GM19455 (cell line): ENCODE data around the gene CASP4.
"Not testable (repeated sequence)": the region's sequence is repeated elsewhere in the genome, so short reads cannot be mapped to it uniquely, and the experiment has no call there.

ENCODE experiments used
- ATAC-seq: cut with Tn5 transposase; IDR thresholded peaks from one replicate; pipeline ENCODE4 v1.9.1; 2021; ENCODE audit not compliant: unreplicated experiment

CASP4 gene

DNA sequence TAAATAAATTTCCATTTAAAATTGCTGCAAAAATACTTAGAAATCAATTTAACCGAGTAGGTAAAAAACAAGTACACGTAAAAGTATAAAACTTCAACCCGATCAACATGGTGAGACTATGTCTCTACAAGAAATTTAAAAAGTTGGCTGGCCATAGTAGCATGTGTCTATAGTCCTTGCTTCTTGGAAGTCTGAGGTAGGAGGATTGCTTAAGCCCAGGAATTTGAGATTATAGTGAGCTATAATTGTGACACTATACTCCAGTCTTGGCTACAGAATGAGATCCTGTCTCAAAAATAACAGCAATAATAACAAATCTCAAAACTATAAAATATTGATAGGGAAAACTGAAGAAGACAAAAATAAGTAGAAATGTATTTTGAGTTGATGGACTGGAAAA lies 11.1 kb downstream of the CASP4 start:
- no peak for ATAC-seq

- no peak for ATAC-seq
Observed at GRCh38 chr11:104956528-104956927, 11.8 kb downstream of the CASP4 start.

GRCh38 chr11:104946907-104947306 lies 21.5 kb downstream of the CASP4 start:
- ATAC-seq = no peak

DNA sequence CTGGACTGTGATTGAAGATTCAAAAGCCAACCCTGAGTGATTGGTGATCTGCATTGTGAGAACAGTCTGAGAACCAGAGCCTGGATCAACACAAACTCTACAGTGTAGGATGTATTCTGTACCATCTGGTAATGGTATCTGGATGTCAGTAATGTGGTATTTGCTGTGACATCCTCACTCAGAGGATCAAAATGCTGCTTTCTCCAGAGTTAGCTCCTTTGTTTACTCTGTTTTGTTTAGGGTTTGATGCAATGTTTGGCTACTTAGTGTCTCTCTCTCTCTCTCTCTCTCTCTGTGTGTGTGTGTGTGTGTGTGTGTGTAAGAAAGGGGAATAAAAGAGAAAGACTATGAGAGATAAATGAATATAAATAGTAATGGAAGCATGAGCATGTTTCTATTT lies 24.3 kb downstream of the CASP4 start:
- no peak for ATAC-seq

DNA sequence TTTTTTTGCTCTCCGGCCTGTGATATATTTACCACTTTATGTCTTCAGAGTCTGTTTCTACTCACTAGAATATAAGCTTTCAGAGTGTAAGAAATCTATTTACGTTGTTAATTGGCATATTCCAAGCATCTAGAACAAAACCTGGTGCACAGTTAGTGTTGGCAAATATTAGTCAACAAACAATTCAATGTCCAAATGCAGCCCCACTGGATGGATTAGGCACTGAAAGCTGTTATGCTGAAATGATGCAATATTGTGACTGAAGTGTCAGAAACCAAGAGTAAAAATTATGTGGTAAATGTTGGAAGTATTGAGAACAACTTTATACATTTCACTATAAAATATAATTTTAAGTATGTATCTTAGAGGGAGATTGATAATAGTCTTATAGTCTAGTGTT lies 24.8 kb downstream of the CASP4 start:
- no peak for ATAC-seq

DNA sequence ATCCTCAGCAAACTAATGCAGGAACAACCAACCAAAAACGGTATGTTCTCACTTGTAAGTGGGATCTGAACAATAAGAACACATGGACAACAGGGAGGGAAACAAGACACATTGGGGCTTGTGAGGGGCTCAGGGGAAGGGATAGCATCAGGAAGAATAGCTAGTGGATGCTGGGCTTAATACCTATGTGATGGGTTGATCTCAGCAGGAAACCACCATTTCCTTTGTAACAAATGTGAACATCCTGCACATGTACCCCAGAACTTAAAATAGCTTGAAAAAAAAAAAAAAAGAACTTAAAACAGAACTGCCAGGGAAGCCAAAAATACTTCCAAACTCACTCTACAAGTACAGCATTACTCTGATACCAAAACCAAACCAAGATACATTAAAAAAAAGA lies 33.8 kb downstream of the CASP4 start:
- ATAC-seq = no peak

DNA sequence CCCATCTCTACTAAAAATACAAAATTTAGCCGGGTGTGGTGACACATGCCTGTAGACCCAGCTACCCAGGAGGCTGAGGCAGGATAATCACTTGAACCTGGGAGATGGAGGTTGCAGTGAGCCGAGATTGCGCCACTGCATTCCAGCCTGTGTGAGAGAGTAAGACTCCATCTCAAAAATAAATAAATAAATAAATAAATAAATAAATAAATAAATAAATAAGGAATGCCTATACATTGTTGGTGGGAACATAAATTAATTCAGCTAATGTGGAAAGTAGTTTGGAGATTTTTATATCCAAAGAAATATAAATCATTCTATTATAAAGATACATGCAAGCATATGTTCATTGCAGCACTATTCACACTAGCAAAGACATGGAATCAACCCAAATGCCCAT lies 34.3 kb downstream of the CASP4 start:
- ATAC-seq = not testable (repeated sequence)

- ATAC-seq = no peak
Observed at GRCh38 chr11:104928811-104929210, 39.6 kb downstream of the CASP4 start.

- no peak for ATAC-seq
Observed at GRCh38 chr11:104926771-104927611, 41.4 kb downstream of the CASP4 start.

- no peak for ATAC-seq
Observed at GRCh38 chr11:104925850-104926249, 42.5 kb downstream of the CASP4 start.

- no peak for ATAC-seq
Observed at GRCh38 chr11:104918113-104918824, 50.1 kb downstream of the CASP4 start.

DNA sequence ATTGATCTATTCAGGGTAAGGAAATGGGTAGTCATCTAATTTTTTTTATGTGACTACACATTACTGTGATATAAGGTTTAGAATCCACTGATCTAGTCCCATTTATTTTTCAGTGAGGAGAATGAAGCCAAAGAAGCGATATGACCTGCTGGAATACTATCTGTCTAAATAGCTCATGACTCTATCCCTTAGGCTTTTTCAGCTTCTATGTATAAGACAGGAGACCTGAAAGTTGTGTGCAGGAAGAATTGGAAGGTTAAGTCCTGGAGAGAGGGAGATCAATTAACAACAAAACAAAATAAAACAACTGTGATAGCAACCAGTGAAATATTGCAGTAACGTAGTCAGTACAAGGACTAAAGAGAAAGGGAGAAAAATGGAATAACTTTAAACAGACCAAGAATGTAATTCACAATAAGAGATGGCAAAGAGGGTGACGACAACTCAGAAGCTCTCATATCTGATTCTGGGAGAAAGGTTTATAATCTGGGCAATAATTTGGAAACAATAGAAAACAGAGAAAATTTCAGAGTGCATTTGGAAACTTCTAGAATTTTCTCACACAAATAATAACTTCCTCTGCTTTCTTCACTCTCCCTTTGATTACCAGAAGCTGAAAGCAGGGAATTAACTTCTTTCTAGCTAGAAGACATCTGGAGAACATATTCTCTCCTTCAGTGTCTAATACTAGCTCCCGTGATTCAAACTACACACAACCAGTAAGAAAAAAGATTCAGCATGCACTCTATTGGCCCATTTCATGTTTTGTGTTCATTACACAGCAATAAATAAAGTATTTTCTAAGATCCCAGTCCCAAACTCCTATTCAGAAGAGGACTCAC lies 50.9 kb downstream of the CASP4 start:
- ATAC-seq = no peak

- no peak for ATAC-seq
Observed at GRCh38 chr11:104916442-104916841, 51.9 kb downstream of the CASP4 start.

DNA sequence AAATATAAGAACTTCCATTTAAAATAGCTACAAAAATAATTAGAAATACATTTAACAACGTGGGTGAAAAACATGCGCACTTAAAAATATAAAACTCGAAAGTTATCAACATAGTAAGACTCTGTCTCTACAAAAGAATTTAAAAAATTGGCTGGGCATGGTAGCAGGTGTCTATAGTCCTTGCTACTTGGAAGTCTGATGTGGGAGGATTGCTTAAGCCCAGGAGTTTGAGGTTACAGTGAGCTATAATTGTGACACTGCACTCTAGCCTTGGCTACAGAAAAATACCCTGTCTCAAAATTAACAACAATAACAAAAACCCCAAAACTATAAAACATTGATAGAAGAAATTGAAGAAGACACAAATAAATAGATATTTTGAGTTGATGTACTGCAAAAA lies 56.3 kb downstream of the CASP4 start:
- no peak for ATAC-seq

- ATAC-seq = peak; percentile 17
Observed at GRCh38 chr11:104908186-104908531, 60.2 kb downstream of the CASP4 start.

DNA sequence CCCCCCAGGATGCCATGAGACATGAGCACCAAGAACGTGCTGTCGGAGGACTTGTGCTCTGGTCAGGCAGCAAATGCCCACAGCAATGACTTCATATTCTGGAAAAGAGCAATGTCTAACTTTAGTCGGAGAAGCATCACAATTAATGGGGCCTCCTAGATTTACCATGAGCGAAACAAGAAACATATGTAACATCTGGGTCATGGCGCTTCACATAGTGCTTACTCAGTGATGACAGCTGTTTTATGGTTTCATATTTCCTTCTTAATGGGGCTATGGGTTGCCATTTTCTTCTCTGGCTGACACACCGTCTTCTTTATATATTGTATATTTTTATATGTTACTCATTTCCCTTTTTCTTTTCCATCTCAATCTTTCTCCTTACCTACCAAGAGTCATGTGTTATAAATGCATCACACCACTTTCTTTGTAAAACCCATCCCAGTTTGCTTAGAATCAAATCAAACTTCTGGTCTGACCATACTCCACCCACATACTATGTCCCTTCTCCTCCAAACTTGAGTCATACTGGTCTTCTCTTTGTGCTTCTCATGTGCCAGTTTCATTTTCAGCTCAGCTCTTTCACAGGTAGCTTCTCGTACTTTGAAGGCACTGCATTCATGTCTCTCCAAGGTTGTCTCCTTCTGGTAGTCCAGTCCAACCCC lies 60.7 kb downstream of the CASP4 start:
- ATAC-seq = peak; percentile 87

GRCh38 chr11:104905271-104905670 lies 63.1 kb downstream of the CASP4 start:
- ATAC-seq = no peak

GRCh38 chr11:104899226-104899625 lies 69.1 kb downstream of the CASP4 start:
- no peak for ATAC-seq

GRCh38 chr11:104898685-104899013 lies 69.7 kb downstream of the CASP4 start:
- no peak for ATAC-seq

DNA sequence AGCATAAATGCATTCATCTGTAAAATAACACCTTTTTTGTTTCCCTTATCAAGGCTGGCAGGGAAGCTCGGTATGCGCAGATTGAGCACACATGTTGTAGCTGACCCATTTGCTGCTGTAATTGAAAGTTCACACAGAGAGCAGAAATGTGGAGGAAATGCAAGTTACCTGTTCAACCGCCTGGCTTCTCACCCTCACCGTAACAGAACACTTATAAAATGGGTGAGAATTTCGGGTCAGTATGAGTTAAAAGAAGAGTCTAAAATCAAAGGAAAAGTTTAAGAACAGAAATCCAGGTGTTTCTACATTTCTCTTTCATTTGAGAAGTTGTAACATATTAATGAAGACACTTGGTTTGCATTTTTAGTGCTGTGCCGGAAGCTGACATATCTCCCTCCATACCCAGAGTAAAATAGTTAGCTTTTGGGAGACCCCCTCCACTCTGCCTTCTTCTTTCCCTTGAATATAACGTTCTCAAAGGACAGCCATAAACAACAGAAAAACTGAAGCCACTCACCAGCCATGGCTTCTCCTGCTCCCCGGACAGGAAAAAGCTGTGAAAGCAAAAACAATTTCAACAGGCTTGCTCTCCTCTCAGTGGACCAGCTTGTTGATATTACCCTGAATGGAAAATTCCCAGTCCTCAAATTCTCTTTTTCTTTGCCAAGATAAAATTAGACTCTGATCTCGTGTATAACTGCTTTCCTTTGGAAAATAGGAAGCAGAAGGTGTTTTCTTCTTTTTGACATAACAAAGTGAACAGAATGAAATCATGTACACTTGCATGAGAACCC lies 70.3 kb downstream of the CASP4 start, which contains the start of gene CASP12:
TSS of gene CASP12 (minus strand) at position 570 of the 794 bp plus-strand sequence.
- ATAC-seq = no peak
